Gastrocnemius medialis (tissue), 4 donors: ENCODE results near the gene NSF.

Source experiments
- POLR2A ChIP-seq, 2 donors: fragments of 450-650 bp; IDR thresholded peaks; one replicate each; pipeline ENCODE4 v1.6.1; 2017; ENCODE audit warnings: antibody characterized with exemption in 2 of 2, mild to moderate bottlenecking in 2 of 2, moderate library complexity in 2 of 2
- TF ChIP-seq, protein P1 (sequence below), 5 experiments: fragments of 450-650 bp in 3 of 5; fragments of 200-600 bp in 2 of 5; sonication (generic) in 2 of 5; IDR thresholded peaks in 4 of 5; conservative IDR thresholded peaks in 1 of 5; 1 replicate in 4 of 5; 2 replicates in 1 of 5; pipeline ENCODE4 v1.5.1; 2016 to 2019; ENCODE audit warnings: antibody characterized with exemption in 5 of 5, mild to moderate bottlenecking in 3 of 5, moderate library complexity in 3 of 5

DNA sequence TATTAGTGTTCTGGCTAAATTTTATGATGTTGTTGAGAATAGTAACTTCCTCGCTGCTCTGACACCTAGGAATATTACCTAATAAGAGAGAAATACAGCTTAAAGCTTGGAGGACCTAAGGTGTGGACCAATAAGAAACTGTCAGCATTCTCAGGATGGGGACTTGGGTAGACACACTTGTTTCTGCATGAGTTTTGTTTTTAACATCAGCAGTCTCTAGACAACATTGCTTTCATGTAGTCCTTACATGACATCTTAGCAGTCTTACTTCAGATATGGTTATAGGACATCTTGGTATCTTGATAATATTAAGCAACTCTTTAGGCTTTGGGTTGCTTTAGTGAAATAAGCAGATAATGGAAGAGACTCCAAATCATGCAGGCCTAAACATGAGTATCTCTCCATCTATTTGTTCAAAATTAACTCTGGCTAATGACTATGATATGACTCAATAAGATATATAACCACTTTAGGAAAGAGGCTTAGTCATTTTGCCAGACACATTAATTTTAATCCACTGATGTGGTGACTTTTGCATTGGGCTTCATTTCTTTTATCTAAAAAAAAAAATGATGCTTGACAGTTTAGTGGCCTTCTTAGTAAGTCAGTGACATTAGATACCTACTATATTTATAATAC lies 143.5 kb downstream of the NSF start:
- no peak for TF ChIP-seq POLR2A (IDR thresholded peaks at IDR 0.05)
- TF ChIP-seq, protein P1, sequence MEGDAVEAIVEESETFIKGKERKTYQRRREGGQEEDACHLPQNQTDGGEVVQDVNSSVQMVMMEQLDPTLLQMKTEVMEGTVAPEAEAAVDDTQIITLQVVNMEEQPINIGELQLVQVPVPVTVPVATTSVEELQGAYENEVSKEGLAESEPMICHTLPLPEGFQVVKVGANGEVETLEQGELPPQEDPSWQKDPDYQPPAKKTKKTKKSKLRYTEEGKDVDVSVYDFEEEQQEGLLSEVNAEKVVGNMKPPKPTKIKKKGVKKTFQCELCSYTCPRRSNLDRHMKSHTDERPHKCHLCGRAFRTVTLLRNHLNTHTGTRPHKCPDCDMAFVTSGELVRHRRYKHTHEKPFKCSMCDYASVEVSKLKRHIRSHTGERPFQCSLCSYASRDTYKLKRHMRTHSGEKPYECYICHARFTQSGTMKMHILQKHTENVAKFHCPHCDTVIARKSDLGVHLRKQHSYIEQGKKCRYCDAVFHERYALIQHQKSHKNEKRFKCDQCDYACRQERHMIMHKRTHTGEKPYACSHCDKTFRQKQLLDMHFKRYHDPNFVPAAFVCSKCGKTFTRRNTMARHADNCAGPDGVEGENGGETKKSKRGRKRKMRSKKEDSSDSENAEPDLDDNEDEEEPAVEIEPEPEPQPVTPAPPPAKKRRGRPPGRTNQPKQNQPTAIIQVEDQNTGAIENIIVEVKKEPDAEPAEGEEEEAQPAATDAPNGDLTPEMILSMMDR (IDR thresholded peaks at IDR 0.05 in 4 of 5, conservative IDR thresholded peaks at IDR 0.05 in 1 of 5): no peak
